Prostate gland (tissue), 2 donors: ENCODE results near the gene COG8. TPM values are rescaled to one million over a fixed set of nuclear protein-coding genes. Genes with fewer than 3 reads are reported as not detected.

Source experiments
- DNase-seq: peaks from one replicate; pipeline ENCODE4 v3.0.0-alpha.2; 2019; ENCODE audit warnings: low spot score
- H3K27ac ChIP-seq, 2 donors: fragments of 200-600 bp; sonication (generic); 2 replicates each; pipeline ENCODE4 v1.5.1; 2017 to 2019
- H3K27me3 ChIP-seq: fragments of 200-600 bp; sonication (generic); replicated peaks from 2 replicates; pipeline ENCODE4 v1.5.1; 2019; ENCODE audit not compliant: insufficient read depth
- H3K36me3 ChIP-seq, 2 donors: fragments of 200-600 bp; sonication (generic); 1 replicate in 1 of 2; 2 replicates in 1 of 2; pipeline versions ENCODE4 v1.5.1 to v1.8.1; 2017 to 2019
- H3K4me1 ChIP-seq: fragments of 200-600 bp; sonication (generic); replicated peaks from 2 replicates; pipeline ENCODE4 v1.5.1; 2019
- H3K4me3 ChIP-seq, 2 donors: fragments of 200-600 bp; sonication (generic); 2 replicates each; pipeline ENCODE4 v1.5.1; 2017 to 2019
- H3K9me3 ChIP-seq: fragments of 200-600 bp; sonication (generic); 2 replicates; pipeline ENCODE4 v1.5.1; 2017
- CTCF ChIP-seq, 4 experiments: fragments of 200-600 bp in 2 of 4; fragments of 450-650 bp in 2 of 4; sonication (generic) in 2 of 4; IDR thresholded peaks; 1 replicate in 3 of 4; 2 replicates in 1 of 4; pipeline ENCODE4 v1.5.1; 2016 to 2019; ENCODE audit warnings: antibody characterized with exemption in 4 of 4, mild to moderate bottlenecking in 2 of 4, moderate library complexity in 2 of 4
- POLR2A ChIP-seq: fragments of 450-650 bp; IDR thresholded peaks from one replicate; pipeline ENCODE4 v1.6.1; 2016; ENCODE audit warnings: antibody characterized with exemption, mild to moderate bottlenecking
- POLR2AphosphoS5 ChIP-seq: sonication (generic); formaldehyde crosslinking; IDR thresholded peaks from one replicate; pipeline ENCODE4 v1.6.1; 2017; ENCODE audit warnings: antibody characterized with exemption
- WGBS: methylation state at CpG from one replicate; pipeline ENCODE4 v1.1.5; 2018; 5-methylcytosine and 5-hydroxymethylcytosine counted together
- intact Hi-C: fragments of 100-400 bp; cut with DNase I; formaldehyde crosslinking; loops from one replicate; pipeline ENCODE4 v1.14.2; 2022
- total RNA-seq, 2 donors: library from RNA; depleted of rRNA; stranded (reverse); fragments of >200 nt; gene quantifications; one replicate each; pipeline ENCODE4 v1.1.0, GENCODE V29; 2016

Gene COG8
- total RNA-seq, 2 donors from 2014 or later, result 55.6 to 85.2 TPM

GRCh38 chr16:69324585-69325253, 14.6 kb downstream of the COG8 start:
- WGBS, result 63% methylated on average over 10 of the region's 10 CpGs
- Histone ChIP-seq H3K9me3 (no peaks in the 10 kb centered on the region), H3K4me3 (no peak overlapping the region), H3K4me1 (peaks cover 14% of the 10 kb centered on the region), H3K36me3 (peaks cover 19 to 28% of the 10 kb centered on the region in 2 donors), H3K27me3 (no peaks in the 10 kb centered on the region), H3K27ac (no peak overlapping the region)
- intact Hi-C loops, result no loop called here
- no peak for DNase-seq
- TF ChIP-seq POLR2AphosphoS5 (no peak), CTCF (IDR thresholded peaks at IDR 0.05) (no peak), POLR2A (no peak)

- no peaks in the 10 kb centered on the region for H3K27me3 ChIP-seq
- WGBS, result 70% methylated on average over 7 of the region's 8 CpGs
- DNase-seq, result peak; percentile 37
- TF ChIP-seq POLR2AphosphoS5 (no peak), CTCF (IDR thresholded peaks at IDR 0.05) (no peak), POLR2A (no peak)
- peaks cover 8% of the 10 kb centered on the region for H3K4me1 ChIP-seq
- no peak overlapping the region for H3K4me3 ChIP-seq
- no peak overlapping the region for H3K27ac ChIP-seq
- peaks cover 25 to 34% of the 10 kb centered on the region in 2 donors for H3K36me3 ChIP-seq
- intact Hi-C loops, result no loop called here
- H3K9me3 ChIP-seq, result no peaks in the 10 kb centered on the region
These were observed 15.3 kb downstream of the COG8 start for GRCh38 chr16:69324013-69324531.

DNA sequence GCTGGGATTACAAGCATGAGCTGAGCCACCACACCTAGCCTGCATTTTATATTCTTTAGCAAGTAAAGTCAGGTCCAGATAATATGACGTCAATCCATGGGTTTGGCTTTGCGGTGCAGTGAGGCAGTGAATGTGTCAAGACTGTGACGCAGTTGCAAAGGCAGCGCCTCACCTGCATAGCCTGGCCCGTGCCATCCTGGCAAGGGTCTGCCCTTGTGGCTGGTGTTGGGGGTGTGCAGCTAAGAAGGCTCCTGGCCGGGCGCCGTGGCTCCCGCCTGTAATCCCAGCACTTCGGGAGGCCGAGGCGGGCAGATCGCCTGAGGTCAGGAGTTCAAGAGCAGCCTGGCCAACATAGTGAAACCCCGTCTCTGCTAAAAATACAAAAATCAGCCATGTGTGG, 15.9 kb downstream of the COG8 start:
- peaks cover 29 to 41% of the 10 kb centered on the region in 2 donors for H3K36me3 ChIP-seq
- TF ChIP-seq POLR2A (no peak), POLR2AphosphoS5 (no peak), CTCF (IDR thresholded peaks at IDR 0.05) (no peak)
- intact Hi-C loops, result no loop called here

DNA sequence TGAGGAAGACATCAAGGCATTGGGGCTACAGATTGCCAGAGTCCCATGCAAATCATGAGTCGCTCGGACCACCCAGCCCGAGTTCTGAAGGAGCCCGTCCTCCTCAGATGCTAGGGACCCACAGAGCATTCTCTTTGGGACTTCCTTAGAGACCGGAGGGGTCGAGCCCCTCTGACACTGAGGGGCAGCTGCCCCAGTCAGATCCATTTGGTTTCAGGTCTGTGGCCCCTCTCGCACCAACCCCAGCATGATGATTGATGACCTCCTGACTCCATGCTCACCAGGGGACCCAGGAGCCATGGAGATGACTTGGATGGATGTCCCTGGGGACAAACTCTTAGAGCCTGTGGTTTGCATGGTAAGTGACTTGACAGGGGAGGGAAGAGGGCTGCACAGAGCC, 17.0 kb downstream of the COG8 start:
- 96% methylated on average over 7 of the region's 7 CpGs for WGBS
- no peak for TF ChIP-seq POLR2AphosphoS5
- TF ChIP-seq POLR2A, result no peak
- TF ChIP-seq CTCF (IDR thresholded peaks at IDR 0.05), result no peak
- Histone ChIP-seq H3K9me3 (no peaks in the 10 kb centered on the region), H3K36me3 (peaks cover 29 to 45% of the 10 kb centered on the region in 2 donors), H3K4me1 (no peaks in the 10 kb centered on the region), H3K4me3 (no peak overlapping the region), H3K27ac (no peak overlapping the region), H3K27me3 (no peaks in the 10 kb centered on the region)
- intact Hi-C loops, result no loop called here
- DNase-seq, result no peak

More for the DNA sequence above, 15.9 kb downstream of the COG8 start:
- no peak overlapping the region for H3K27ac ChIP-seq
- DNase-seq, result no peak
- H3K4me3 ChIP-seq, result no peak overlapping the region
- peaks cover 3% of the 10 kb centered on the region for H3K4me1 ChIP-seq
- WGBS, result 90% methylated on average over 14 of the region's 14 CpGs
- no peaks in the 10 kb centered on the region for H3K27me3 ChIP-seq
- H3K9me3 ChIP-seq, result no peaks in the 10 kb centered on the region

DNA sequence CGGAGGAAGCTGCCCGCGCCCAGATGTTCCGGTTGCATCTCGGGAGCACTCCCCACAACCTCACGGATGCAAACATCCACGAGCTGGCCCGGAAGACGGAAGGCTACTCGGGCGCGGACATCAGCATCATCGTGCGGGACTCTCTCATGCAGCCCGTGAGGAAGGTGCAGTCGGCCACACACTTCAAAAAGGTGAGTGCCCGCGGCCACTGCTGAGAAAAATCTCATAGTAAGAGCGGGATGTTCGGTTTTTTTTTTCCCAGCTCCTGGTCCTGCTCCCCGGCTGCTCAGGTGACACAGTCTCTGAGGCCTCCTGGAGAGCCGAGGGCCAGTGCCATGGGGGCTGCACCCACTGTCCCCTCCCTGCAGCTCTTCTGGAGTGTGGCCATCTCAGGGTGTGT, 18.3 kb downstream of the COG8 start:
- H3K4me3 ChIP-seq, result no peak overlapping the region
- TF ChIP-seq POLR2A (no peak), CTCF (IDR thresholded peaks at IDR 0.05) (no peak), POLR2AphosphoS5 (no peak)
- H3K4me1 ChIP-seq, result no peaks in the 10 kb centered on the region
- no peaks in the 10 kb centered on the region for H3K27me3 ChIP-seq
- no peaks in the 10 kb centered on the region for H3K9me3 ChIP-seq
- no peak for DNase-seq
- intact Hi-C loops, result no loop called here
- WGBS, result 88% methylated on average over 22 of the region's 22 CpGs
- no peak overlapping the region for H3K27ac ChIP-seq
- peaks cover 35 to 55% of the 10 kb centered on the region in 2 donors for H3K36me3 ChIP-seq
